Breast epithelium (tissue), 4 donors: Measurements from ENCODE around the gene IGIP. TPM values are rescaled to one million over a fixed set of nuclear protein-coding genes. Genes with fewer than 3 reads are reported as not detected.

ENCODE experiments used
- DNase-seq, 2 donors: peaks; one replicate each; pipeline ENCODE4 v3.0.0-alpha.2; 2019; ENCODE audit warnings: low spot score in 2 of 2
- H3K27ac ChIP-seq, 2 donors: fragments of 200-600 bp; sonication (generic) in 1 of 2; one replicate each; pipeline ENCODE4 v1.5.1; 2016 to 2019; ENCODE audit warnings: mild to moderate bottlenecking in 1 of 2
- H3K27me3 ChIP-seq, 2 donors: fragments of 200-600 bp; sonication (generic) in 1 of 2; one replicate each; pipeline versions ENCODE4 v1.5.1 to v1.6.0; 2017 to 2019; ENCODE audit warnings: control low read depth in 1 of 2, mild to moderate bottlenecking in 1 of 2
- H3K36me3 ChIP-seq: fragments of 200-600 bp; one replicate; pipeline ENCODE4 v1.5.1; 2019
- H3K4me1 ChIP-seq, 2 donors: fragments of 200-600 bp; sonication (generic); one replicate each; pipeline ENCODE4 v1.5.1; 2016 to 2019; ENCODE audit warnings: control low read depth in 1 of 2
- H3K4me3 ChIP-seq, 3 donors: fragments of 200-600 bp; sonication (generic); 1 replicate in 2 of 3; 2 replicates in 1 of 3; pipeline ENCODE4 v1.5.1; 2016 to 2019; ENCODE audit warnings: mild to moderate bottlenecking in 3 of 3, moderate library complexity in 2 of 3
- H3K9me3 ChIP-seq, 2 donors: fragments of 200-600 bp; sonication (generic) in 1 of 2; one replicate each; pipeline ENCODE4 v1.5.1; 2016 to 2019; ENCODE audit warnings: control low read depth in 1 of 2
- CTCF ChIP-seq, 3 donors: fragments of 450-650 bp; IDR thresholded peaks; one replicate each; pipeline ENCODE4 v1.5.1; 2016 to 2017; ENCODE audit warnings: antibody characterized with exemption in 3 of 3, mild to moderate bottlenecking in 3 of 3, moderate library complexity in 3 of 3
- POLR2A ChIP-seq: fragments of 450-650 bp; IDR thresholded peaks from one replicate; pipeline ENCODE4 v1.6.1; 2016; ENCODE audit warnings: antibody characterized with exemption, mild to moderate bottlenecking, moderate library complexity
- POLR2AphosphoS5 ChIP-seq, 3 donors: sonication (generic); formaldehyde crosslinking; IDR thresholded peaks; one replicate each; pipeline ENCODE4 v1.6.1; 2017; ENCODE audit warnings: antibody characterized with exemption in 3 of 3
- intact Hi-C: fragments of 100-400 bp; cut with DNase I; formaldehyde crosslinking; loops from one replicate; pipeline ENCODE4 v1.15.1; 2023; ENCODE audit warnings: low total_unique reads
- total RNA-seq, 3 donors: library from RNA; depleted of rRNA; stranded (reverse); fragments of >200 nt; gene quantifications; one replicate each; pipeline ENCODE4 v1.1.0, GENCODE V29; 2016

Gene IGIP
- total RNA-seq, 3 donors from 2014 or later = 19.0 to 23.1 (median 21.8) TPM

DNA sequence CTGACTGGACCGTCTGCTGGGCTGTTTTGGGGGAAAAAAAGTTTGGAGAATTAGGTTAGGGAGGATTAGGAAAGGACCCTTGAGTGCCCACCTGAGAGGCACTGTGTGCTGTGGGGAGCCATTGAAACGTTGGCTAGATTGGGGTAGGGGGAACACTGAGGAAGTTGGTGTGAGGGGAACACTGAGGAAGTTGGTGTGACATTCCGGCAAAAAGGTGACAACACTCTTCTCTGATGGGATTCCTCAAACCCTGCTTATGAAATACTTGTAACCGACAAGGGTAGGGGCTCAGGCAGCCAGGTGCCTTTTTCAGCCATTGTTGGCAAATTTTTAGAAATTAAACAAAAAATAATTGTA is 50.3 kb downstream of the IGIP start:
- H3K27me3 ChIP-seq = no peaks in the 10 kb centered on the region
- peak overlapping the region; percentile 84 to 99 (median 95) for H3K4me3 ChIP-seq
- H3K4me1 ChIP-seq = no peaks in the 10 kb centered on the region
- H3K27ac ChIP-seq = peak overlapping the region; percentile 98 to 100
- no peak for DNase-seq
- no peaks in the 10 kb centered on the region for H3K9me3 ChIP-seq
- TF ChIP-seq CTCF (IDR thresholded peaks at IDR 0.05) (no peak), POLR2AphosphoS5 (IDR thresholded peaks at IDR 0.05) (no peak)
- intact Hi-C loops = no loop called here
- no peaks in the 10 kb centered on the region for H3K36me3 ChIP-seq

DNA sequence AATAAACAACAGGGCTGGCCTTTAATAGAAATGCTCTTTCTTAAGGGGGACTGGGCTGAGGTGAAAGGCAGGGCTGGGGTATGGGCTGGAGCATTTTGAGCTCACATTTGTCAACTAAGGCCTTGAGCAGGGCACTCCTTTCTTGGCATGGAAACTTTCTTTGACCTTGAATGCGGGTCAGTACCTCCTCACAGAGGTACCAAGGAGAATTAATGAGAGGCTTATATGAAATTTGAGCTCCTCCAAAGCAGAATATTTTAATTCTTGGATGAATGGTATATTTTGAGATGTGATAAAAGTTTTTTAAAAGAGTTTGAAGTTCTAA is 52.3 kb downstream of the IGIP start:
- no peaks in the 10 kb centered on the region for H3K9me3 ChIP-seq
- peak overlapping the region; percentile 66 to 84 for H3K27ac ChIP-seq
- DNase-seq = no peak
- TF ChIP-seq POLR2AphosphoS5 (IDR thresholded peaks at IDR 0.05) (no peak), CTCF (IDR thresholded peaks at IDR 0.05) (no peak), POLR2A (no peak)
- H3K4me3 ChIP-seq = no peak overlapping the region
- intact Hi-C loops = no loop called here
- no peaks in the 10 kb centered on the region for H3K27me3 ChIP-seq
- H3K4me1 ChIP-seq = no peaks in the 10 kb centered on the region
- no peaks in the 10 kb centered on the region for H3K36me3 ChIP-seq

DNA sequence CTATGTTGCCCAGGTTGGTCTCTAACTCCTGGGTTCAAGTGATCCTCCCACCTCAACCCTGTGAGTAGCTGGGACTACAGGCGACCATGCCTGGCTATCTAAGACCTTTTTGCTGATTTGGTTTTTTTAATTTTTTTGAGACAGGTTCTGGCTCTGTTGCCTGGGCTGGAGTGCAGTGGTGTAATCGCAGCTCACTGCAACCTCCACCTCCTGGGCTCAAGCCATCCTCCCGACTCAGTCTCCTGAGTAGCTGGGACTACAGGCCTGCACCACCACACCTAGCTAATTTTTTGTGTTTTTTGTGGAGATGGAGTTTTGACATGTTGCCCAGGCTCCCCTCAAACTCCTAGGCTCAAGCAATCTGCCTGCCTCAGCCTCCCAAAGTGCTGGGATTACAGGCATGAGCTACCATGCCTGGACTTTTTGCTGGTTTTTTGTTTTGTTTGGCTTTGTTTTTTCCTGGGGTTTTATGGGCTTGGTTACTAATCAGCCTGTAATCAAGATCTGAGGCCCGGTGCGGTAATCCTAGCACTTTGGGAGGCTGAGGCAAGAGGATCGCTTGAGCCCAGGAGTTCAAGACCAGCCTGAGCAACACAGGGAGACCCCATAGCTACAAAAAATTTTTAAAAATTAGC is 52.9 kb downstream of the IGIP start:
- intact Hi-C loops = no loop called here
- TF ChIP-seq POLR2A (no peak), CTCF (IDR thresholded peaks at IDR 0.05) (no peak), POLR2AphosphoS5 (IDR thresholded peaks at IDR 0.05) (no peak)
- no peaks in the 10 kb centered on the region for H3K4me1 ChIP-seq
- H3K36me3 ChIP-seq = no peaks in the 10 kb centered on the region
- no peak for DNase-seq
- H3K27me3 ChIP-seq = no peaks in the 10 kb centered on the region
- H3K4me3 ChIP-seq = no peak overlapping the region
- H3K9me3 ChIP-seq = no peaks in the 10 kb centered on the region
- peak overlapping the region; percentile 29 to 48 for H3K27ac ChIP-seq

Other genes with a start within 250 kb of the IGIP start
- 10 to 100 TPM in 1 of 3 donors, 1 to 10 TPM in 2; 5.9 to 16.5 (median 7.2) TPM for gene NRG2, start 82.6 kb upstream of the IGIP start, total RNA-seq
- 10 to 100 TPM; 27.9 to 33.8 (median 30.1) TPM for gene PURA, start 11.8 kb upstream of the IGIP start, total RNA-seq
- 100 to 1,000 TPM in 1 of 3 donors, 10 to 100 TPM in 2; 56.5 to 108 (median 76.0) TPM for gene CYSTM1, start 49.3 kb downstream of the IGIP start, total RNA-seq
- gene PFDN1, start 177.2 kb downstream of the IGIP start, total RNA-seq = 10 to 100 TPM; 72.2 to 93.4 (median 86.3) TPM
- 10 to 100 TPM in 2 of 3 donors, 1 to 10 TPM in 1; 4.3 to 22.9 (median 13.5) TPM for gene HBEGF, start 220.7 kb downstream of the IGIP start, total RNA-seq
- gene SLC4A9, start 234.3 kb downstream of the IGIP start, total RNA-seq = not detected